Lower lobe of right lung (tissue), 2 donors: Measurements from ENCODE around the gene PCNT. TPM values are rescaled to one million over a fixed set of nuclear protein-coding genes. Genes with fewer than 3 reads are reported as not detected.

ENCODE experiments used
- ATAC-seq, 2 donors: fragments of 200-7000 bp; cut with Tn5 transposase; one replicate each; pipeline ENCODE4 v1.9.1; 2020 to 2022; ENCODE audit warnings: mild to moderate bottlenecking in 2 of 2, moderate library complexity in 2 of 2
- DNase-seq: peaks from one replicate; pipeline ENCODE4 v3.0.0-alpha.2; 2020
- H3K27ac ChIP-seq: fragments of 200-600 bp; one replicate; pipeline ENCODE4 v1.8.0; 2022
- H3K27me3 ChIP-seq: fragments of 200-600 bp; one replicate; pipeline ENCODE4 v1.8.0; 2022; ENCODE audit warnings: low read depth
- H3K36me3 ChIP-seq: fragments of 200-600 bp; one replicate; pipeline ENCODE4 v1.8.0; 2022; ENCODE audit warnings: mild to moderate bottlenecking
- H3K4me1 ChIP-seq: fragments of 200-600 bp; one replicate; pipeline ENCODE4 v1.8.0; 2022
- H3K4me3 ChIP-seq: fragments of 200-600 bp; one replicate; pipeline ENCODE4 v1.8.0; 2022; ENCODE audit warnings: mild to moderate bottlenecking
- H3K9me3 ChIP-seq: fragments of 200-600 bp; one replicate; pipeline ENCODE4 v1.8.0; 2022
- CTCF ChIP-seq: fragments of 200-600 bp; IDR thresholded peaks from one replicate; pipeline ENCODE4 v1.8.0; 2022; ENCODE audit warnings: antibody characterized with exemption, mild to moderate bottlenecking
- intact Hi-C: fragments of 100-400 bp; cut with DNase I; formaldehyde crosslinking; loops from one replicate; pipeline ENCODE4 v1.11.0; 2022
- total RNA-seq: library from RNA; stranded (reverse); fragmentation: NEBNext Ultra II Directional; extraction: Animal tissue kit (Norgen Biotek cat#: 25700); gene quantifications from one replicate; pipeline ENCODE4 v1.2.1, GENCODE V29; 2021
- donor health status: DM: no; HTN: yes; CAD: no; lungs with severe emphysema.

The PCNT gene
- total RNA-seq, 1 donor from 2014 or later = 36.5 TPM

GRCh38 chr21:46468108-46468774 lies 144.3 kb downstream of the PCNT start:
- Histone ChIP-seq H3K27me3 (no peaks in the 10 kb centered on the region), H3K9me3 (no peaks in the 10 kb centered on the region), H3K36me3 (peaks cover 7% of the 10 kb centered on the region), H3K4me1 (peaks cover 9% of the 10 kb centered on the region), H3K4me3 (no peak overlapping the region), H3K27ac (no peak overlapping the region)
- ATAC-seq (no peak), DNase-seq (no peak)
- intact Hi-C loops = no loop called here
- TF ChIP-seq CTCF = no peak

- intact Hi-C loops = no loop called here
- ATAC-seq (no peak), DNase-seq (no peak)
- no peak overlapping the region for H3K4me3 ChIP-seq
- no peaks in the 10 kb centered on the region for H3K27me3 ChIP-seq
- TF ChIP-seq CTCF = no peak
- no peak overlapping the region for H3K27ac ChIP-seq
- H3K36me3 ChIP-seq = peaks cover 3% of the 10 kb centered on the region
- no peaks in the 10 kb centered on the region for H3K9me3 ChIP-seq
- H3K4me1 ChIP-seq = peaks cover 9% of the 10 kb centered on the region
These were observed 145.3 kb downstream of the PCNT start for GRCh38 chr21:46469275-46469674.

GRCh38 chr21:46471514-46471913 lies 147.6 kb downstream of the PCNT start:
- DNase-seq (no peak), ATAC-seq (no peak)
- no peak overlapping the region for H3K27ac ChIP-seq
- no peak for TF ChIP-seq CTCF
- intact Hi-C loops = no loop called here
- H3K27me3 ChIP-seq = no peaks in the 10 kb centered on the region
- no peaks in the 10 kb centered on the region for H3K36me3 ChIP-seq
- H3K4me3 ChIP-seq = no peak overlapping the region
- peaks cover 9% of the 10 kb centered on the region for H3K4me1 ChIP-seq
- H3K9me3 ChIP-seq = no peaks in the 10 kb centered on the region

GRCh38 chr21:46472246-46472645 lies 148.3 kb downstream of the PCNT start:
- H3K27ac ChIP-seq = no peak overlapping the region
- no peak for TF ChIP-seq CTCF

GRCh38 chr21:46474382-46474781 lies 150.4 kb downstream of the PCNT start:
- intact Hi-C loops = no loop called here
- no peaks in the 10 kb centered on the region for H3K27me3 ChIP-seq
- TF ChIP-seq CTCF = no peak
- no peaks in the 10 kb centered on the region for H3K36me3 ChIP-seq
- peaks cover 15% of the 10 kb centered on the region for H3K4me1 ChIP-seq
- H3K9me3 ChIP-seq = no peaks in the 10 kb centered on the region
- H3K27ac ChIP-seq = no peak overlapping the region
- DNase-seq = no peak
- no peak overlapping the region for H3K4me3 ChIP-seq
- no peak for ATAC-seq

More at GRCh38 chr21:46472246-46472645, 148.3 kb downstream of the PCNT start:
- DNase-seq (no peak), ATAC-seq (peak in 1 of 2 donors; percentile 67)
- intact Hi-C loops = no loop called here
- Histone ChIP-seq H3K9me3 (no peaks in the 10 kb centered on the region), H3K4me3 (no peak overlapping the region), H3K4me1 (peaks cover 9% of the 10 kb centered on the region), H3K27me3 (no peaks in the 10 kb centered on the region), H3K36me3 (no peaks in the 10 kb centered on the region)
